Endothelial cell of umbilical vein (primary cell): ENCODE data around the gene SLC11A2. TPM values are rescaled to one million over a fixed set of nuclear protein-coding genes. Genes with fewer than 3 reads are reported as not detected.

ENCODE experiments used
- BruUV-seq: library from RNA; stranded (reverse); fragments of 400-500 nt; replicated peaks from 2 replicates; lab custom pipeline; 2021; lab: Mats Ljungman, UMichigan
- CTCF ChIA-PET: fragments of 300-600, 350-600 bp; sonication (Branson Sonifier 250); formaldehyde crosslinking; loops from one replicate; lab custom pipeline; 2021; ENCODE audit warnings: antibody characterized with exemption, inconsistent platforms; lab: Charles Lee
- POLR2A ChIA-PET: fragments of 300-600, 350-600 bp; sonication (Branson Sonifier 250); formaldehyde crosslinking; loops from one replicate; lab custom pipeline; 2021; ENCODE audit warnings: antibody characterized with exemption, inconsistent platforms; lab: Charles Lee
- DNase-seq: peaks from one replicate; pipeline ENCODE4 v3.0.0-alpha.2; 2011; ENCODE audit warnings: low read depth, low spot score
- FAIRE-seq: peaks from 2 replicates; lab custom pipeline; 2011; peaks lifted over from hg19 to GRCh38; lab: Jason Lieb, UNC
- H2AFZ ChIP-seq: 2 replicates; pipeline ENCODE4 v1.6.0; 2012; ENCODE audit warnings: low read depth, low read length, control low read depth, inconsistent platforms
- H3K27ac ChIP-seq: 2 replicates; pipeline ENCODE4 v1.5.1; 2011; ENCODE audit warnings: low read depth, mild to moderate bottlenecking, control low read depth, low read length, moderate library complexity; ENCODE audit not compliant: insufficient read depth
- H3K27me3 ChIP-seq, 2 experiments: 2 replicates each; pipeline versions ENCODE4 v1.6.0 to v1.6.1; 2011; ENCODE audit warnings: low read length in 2 of 2, mixed read lengths in 1 of 2; ENCODE audit not compliant: control insufficient read depth in 2 of 2, insufficient read depth in 2 of 2
- H3K36me3 ChIP-seq, 2 experiments: 2 replicates in 1 of 2; 3 replicates in 1 of 2; pipeline ENCODE4 v1.5.1; 2011; ENCODE audit warnings: low read length in 2 of 2, mild to moderate bottlenecking in 1 of 2, moderate library complexity in 1 of 2; ENCODE audit not compliant: control insufficient read depth in 2 of 2, insufficient read depth in 2 of 2; ENCODE audit errors: extremely low read depth in 1 of 2
- H3K4me1 ChIP-seq: 3 replicates; pipeline ENCODE4 v1.5.1; 2011; ENCODE audit warnings: mild to moderate bottlenecking, low read length; ENCODE audit not compliant: control insufficient read depth, insufficient read depth; ENCODE audit errors: extremely low read depth
- H3K4me2 ChIP-seq: 2 replicates; pipeline ENCODE4 v1.6.1; 2011; ENCODE audit warnings: low read length, control low read depth, mixed read lengths; ENCODE audit not compliant: insufficient read depth
- H3K4me3 ChIP-seq, 3 experiments: fragments of 200-600 bp in 1 of 3; sonication (generic), shearing (Covaris generic) in 1 of 3; replicated peaks in 1 of 3; 2 replicates each; pipeline ENCODE4 v1.5.1; 2011 to 2016; ENCODE audit warnings: control low read depth in 3 of 3, low read length in 3 of 3, mild to moderate bottlenecking in 2 of 3, inconsistent platforms in 1 of 3, low read depth in 1 of 3, moderate library complexity in 1 of 3; ENCODE audit not compliant: insufficient read depth in 1 of 3
- H3K79me2 ChIP-seq: 2 replicates; pipeline ENCODE4 v1.6.0; 2012; ENCODE audit warnings: low read length, inconsistent platforms; ENCODE audit not compliant: control insufficient read depth, insufficient read depth
- H3K9ac ChIP-seq: replicated peaks from 2 replicates; pipeline ENCODE3; 2011; ENCODE audit warnings: low read length, control low read depth; ENCODE audit not compliant: insufficient read depth; ENCODE audit errors: extremely low read depth
- H3K9me1 ChIP-seq: replicated peaks from 3 replicates; pipeline ENCODE4 v1.6.0; 2011; ENCODE audit warnings: mild to moderate bottlenecking, low read length; ENCODE audit not compliant: control insufficient read depth, insufficient read depth; ENCODE audit errors: extremely low read depth
- H3K9me3 ChIP-seq: replicated peaks from 2 replicates; pipeline ENCODE4 v1.5.1; 2012; ENCODE audit warnings: low read length, inconsistent platforms; ENCODE audit not compliant: control insufficient read depth, insufficient read depth
- H4K20me1 ChIP-seq: replicated peaks from 2 replicates; pipeline ENCODE3; 2011; ENCODE audit warnings: mild to moderate bottlenecking, low read length; ENCODE audit not compliant: control insufficient read depth, insufficient read depth; ENCODE audit errors: extremely low read depth
- CTCF ChIP-seq, 2 donors: IDR thresholded peaks; 1 replicate in 1 of 2; 2 replicates in 1 of 2; pipeline ENCODE4 v1.5.1; 2011; ENCODE audit warnings: low read length in 2 of 2, mild to moderate bottlenecking in 2 of 2, moderate library complexity in 2 of 2, control low read depth in 1 of 2, inconsistent platforms in 1 of 2, low read depth in 1 of 2; ENCODE audit not compliant: insufficient read depth in 1 of 2; ENCODE audit errors: extremely low read depth in 1 of 2
- EZH2 ChIP-seq: IDR thresholded peaks from 2 replicates; pipeline ENCODE4 v1.6.1; 2012; ENCODE audit warnings: borderline replicate concordance, low read depth, mild to moderate bottlenecking, moderate library complexity, low read length, inconsistent platforms; ENCODE audit not compliant: severe bottlenecking
- FOS ChIP-seq: IDR thresholded peaks from 2 replicates; pipeline ENCODE4 v1.6.1; 2011; ENCODE audit warnings: mild to moderate bottlenecking, low read length, moderate library complexity, borderline replicate concordance; ENCODE audit not compliant: insufficient read depth
- GATA2 ChIP-seq: IDR thresholded peaks from 2 replicates; pipeline ENCODE4 v1.7.0; 2011; ENCODE audit warnings: low read depth, mild to moderate bottlenecking, moderate library complexity, mixed read lengths, low read length; ENCODE audit not compliant: insufficient read length, insufficient read depth
- JUN ChIP-seq: IDR thresholded peaks from 2 replicates; pipeline ENCODE4 v1.6.1; 2011; ENCODE audit warnings: borderline replicate concordance, low read depth; ENCODE audit not compliant: insufficient read length, insufficient read depth
- MAX ChIP-seq: IDR thresholded peaks from 2 replicates; pipeline ENCODE4 v1.6.1; 2011; ENCODE audit not compliant: insufficient read depth, insufficient read length
- MYC ChIP-seq: IDR thresholded peaks from one replicate; pipeline ENCODE4 v1.6.1; 2011; ENCODE audit warnings: mild to moderate bottlenecking, low read depth, low read length
- POLR2A ChIP-seq: IDR thresholded peaks from 2 replicates; pipeline ENCODE4 v1.6.1; 2012; ENCODE audit warnings: low read depth, mild to moderate bottlenecking, control low read depth, low read length
- POLR2AphosphoS5 ChIP-seq: IDR thresholded peaks from 2 replicates; pipeline ENCODE4 v1.6.1; 2012; ENCODE audit warnings: low read depth, mild to moderate bottlenecking, control low read depth, low read length, moderate library complexity; ENCODE audit not compliant: insufficient read depth
- dilution Hi-C: fragments of 300-500 bp; cut with MboI; formaldehyde crosslinking; loops from one replicate; pipeline ENCODE4 v1.15.0; 2019; ENCODE audit warnings: low sequenced_read_pairs; ENCODE audit not compliant: extremely low pct_ligation_motif_present
- intact Hi-C: fragments of 100-400 bp; cut with micrococcal nuclease; formaldehyde crosslinking; loops from one replicate; pipeline ENCODE4 v1.10.0; 2022
- polyA plus RNA-seq, 4 experiments: library from polyadenylated mRNA; depleted of rRNA in 3 of 4; stranded (reverse) in 3 of 4; unstranded in 1 of 4; fragments of >200 nt; gene quantifications; 2 replicates each; pipeline versions ENCODE4 v1.2.1 to v1.2.3, GENCODE V29; 2011 to 2012; ENCODE audit warnings: missing spikeins in 1 of 4
- total RNA-seq: library from RNA; stranded (reverse); gene quantifications from 2 replicates; pipeline ENCODE4 v1.2.3, GENCODE V29; 2021

SLC11A2 gene
- total and polyA plus RNA-seq, 2 donors (not counting 3 experiments of a cell fraction or from before 2014, with no cell fraction given): 47.5 to 56.4 TPM

GRCh38 chr12:51005030-51005429 lies 21.2 kb downstream of the SLC11A2 start:
- Histone ChIP-seq H2AFZ (no peak overlapping the region), H4K20me1 (no peaks in the 10 kb centered on the region), H3K9me1 (no peaks in the 10 kb centered on the region), H3K27me3 (no peaks in the 10 kb centered on the region), H3K27ac (no peak overlapping the region), H3K4me3 (no peak overlapping the region), H3K79me2 (peaks cover 7% of the 10 kb centered on the region), H3K9me3 (no peaks in the 10 kb centered on the region), H3K4me2 (no peak overlapping the region), H3K36me3 (peaks cover 0 to 3% of the 10 kb centered on the region in 2 experiments), H3K9ac (no peak overlapping the region), H3K4me1 (no peaks in the 10 kb centered on the region)
- ChIA-PET POLR2A (no interaction called here), CTCF (interaction anchor here (0.8 kb wide), 1 partner anchor 336 kb away, joined by 3 read pairs; no protein-coding TSS in a partner anchor)
- no TSS peak for BruUV-seq
- no peak for TF ChIP-seq GATA2
- TF ChIP-seq POLR2AphosphoS5: no peak
- DNase-seq: no peak
- dilution Hi-C loops: no loop called here
- intact Hi-C loops: no loop called here
- no peak for FAIRE-seq

- no peak for TF ChIP-seq EZH2
- TF ChIP-seq POLR2A: no peak
- TF ChIP-seq FOS: no peak
- TF ChIP-seq POLR2AphosphoS5: no peak
- TF ChIP-seq CTCF (IDR thresholded peaks at IDR 0.05; ENCODE audit: extremely low read depth in 1 of 2, insufficient read depth in 1 of 2, low read depth in 1 of 2, low read length in 2 of 2): no peak
- TF ChIP-seq MAX: no peak
- TF ChIP-seq GATA2: no peak
- TF ChIP-seq JUN: no peak
- no peak for TF ChIP-seq MYC
- FAIRE-seq (no peak), DNase-seq (no peak)
- Histone ChIP-seq H3K79me2 (peaks cover 6% of the 10 kb centered on the region), H3K36me3 (peaks cover 0 to 3% of the 10 kb centered on the region in 2 experiments), H3K9me1 (no peaks in the 10 kb centered on the region), H3K4me2 (no peak overlapping the region), H3K4me1 (no peaks in the 10 kb centered on the region), H3K9ac (no peak overlapping the region), H2AFZ (no peak overlapping the region), H3K27me3 (no peaks in the 10 kb centered on the region), H3K9me3 (no peaks in the 10 kb centered on the region), H4K20me1 (no peaks in the 10 kb centered on the region), H3K4me3 (no peak overlapping the region), H3K27ac (no peak overlapping the region)
- dilution Hi-C loops: no loop called here
- CTCF ChIA-PET: interaction anchor here (0.8 to 1.2 kb wide), 2 partner anchors 21 to 337 kb away, joined by 3 read pairs; partner anchors contain the start of gene SLC11A2
- POLR2A ChIA-PET: no interaction called here
- BruUV-seq: no TSS peak
- intact Hi-C loops: no loop called here
These were observed 21.7 kb downstream of the SLC11A2 start for GRCh38 chr12:51004504-51004903.
